SU-DHL-6 (cell line): Measurements from ENCODE around the gene IP6K3.

Experiments
- H2AFZ ChIP-seq: fragments of 200-600 bp; sonication (generic); 2 replicates; pipeline ENCODE4 v1.6.1; 2014; ENCODE audit warnings: low read depth, mild to moderate bottlenecking, moderate library complexity, mixed read lengths, antibody characterized with exemption, low read length; ENCODE audit not compliant: severe bottlenecking
- H3F3A ChIP-seq: fragments of 200-600 bp; shearing (Covaris generic); 2 replicates; pipeline ENCODE4 v1.6.0; 2016; ENCODE audit warnings: antibody characterized with exemption, mild to moderate bottlenecking; ENCODE audit not compliant: insufficient read depth
- H3K27ac ChIP-seq: fragments of 200-600 bp; sonication (generic); 2 replicates; pipeline ENCODE4 v1.5.1; 2016; ENCODE audit warnings: low read depth, mild to moderate bottlenecking, low read length, moderate library complexity, mixed read lengths
- H3K27me3 ChIP-seq: fragments of 200-600 bp; sonication (generic), shearing (Covaris generic); 2 replicates; pipeline ENCODE4 v1.6.0; 2014; ENCODE audit warnings: mild to moderate bottlenecking, low read length
- H3K36me3 ChIP-seq: fragments of 200-600 bp; sonication (generic); 2 replicates; pipeline ENCODE4 v1.6.1; 2014; ENCODE audit warnings: mild to moderate bottlenecking, low read length, mixed read lengths
- H3K4me2 ChIP-seq: fragments of 300-600, 200-600 bp; shearing (Covaris generic), sonication (generic); 2 replicates; pipeline ENCODE4 v1.6.0; 2014; ENCODE audit warnings: low read length, low read depth, mild to moderate bottlenecking; ENCODE audit not compliant: poor library complexity, severe bottlenecking
- H3K4me3 ChIP-seq: fragments of 200-600 bp; sonication (generic); 2 replicates; pipeline ENCODE4 v1.5.1; 2014; ENCODE audit warnings: antibody characterized with exemption, low read length, mild to moderate bottlenecking, mixed read lengths; ENCODE audit not compliant: insufficient read depth, poor library complexity, severe bottlenecking
- H3K79me2 ChIP-seq: fragments of 200-600 bp; sonication (generic); 2 replicates; pipeline ENCODE4 v1.6.1; 2014; ENCODE audit warnings: mild to moderate bottlenecking, low read length, moderate library complexity; ENCODE audit not compliant: insufficient read depth
- H3K9ac ChIP-seq: fragments of 200-600 bp; sonication (generic); 2 replicates; pipeline ENCODE4 v1.7.0; 2014; ENCODE audit warnings: mild to moderate bottlenecking, low read length
- H3K9me2 ChIP-seq: fragments of 200-600 bp; sonication (generic); replicated peaks from 2 replicates; pipeline ENCODE4 v1.6.1; 2014; ENCODE audit warnings: low read length; ENCODE audit not compliant: insufficient read depth
- H3K9me3 ChIP-seq: fragments of 200-600 bp; sonication (generic); 2 replicates; pipeline ENCODE4 v1.6.1; 2014; ENCODE audit warnings: low read length, mixed read lengths; ENCODE audit not compliant: insufficient read depth
- H4K20me1 ChIP-seq: fragments of 200-600 bp; sonication (generic); 2 replicates; pipeline ENCODE4 v1.6.1; 2014; ENCODE audit warnings: low read depth, mild to moderate bottlenecking, antibody characterized with exemption, low read length, moderate library complexity, mixed read lengths
- EZH2phosphoT487 ChIP-seq: fragments of 200-600 bp; sonication (generic), shearing (Covaris generic); conservative IDR thresholded peaks from 2 replicates; pipeline ENCODE4 v1.6.1; 2018; ENCODE audit warnings: mild to moderate bottlenecking, antibody characterized with exemption, low read length, moderate library complexity, mixed read lengths
- TF ChIP-seq, protein P1 (sequence below): fragments of 200-600 bp; sonication (generic); IDR thresholded peaks from one replicate; pipeline ENCODE4 v1.5.1; 2017; ENCODE audit warnings: antibody characterized with exemption, mild to moderate bottlenecking, low read length, moderate library complexity; ENCODE audit not compliant: insufficient read depth, poor library complexity, severe bottlenecking

IP6K3 gene

DNA sequence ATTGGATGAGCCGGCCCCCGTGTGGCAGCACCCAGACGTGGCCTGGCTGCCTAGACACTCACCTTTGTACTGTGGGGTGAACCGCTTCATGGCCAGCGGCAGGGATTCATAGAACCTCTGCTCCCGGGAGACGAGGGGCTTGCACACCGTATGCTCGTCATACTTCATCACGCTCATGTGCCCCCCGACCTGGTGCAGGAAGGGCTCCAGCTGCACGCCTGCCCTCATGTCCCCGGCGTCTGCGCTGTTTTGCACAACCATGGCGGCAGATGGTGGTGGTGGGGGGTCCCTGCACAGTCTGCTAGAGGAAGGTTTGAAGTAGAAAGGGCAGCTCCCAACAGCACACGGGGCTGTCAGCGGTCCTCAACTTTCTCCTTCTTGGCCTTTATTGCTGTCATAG lies 11.5 kb downstream of the IP6K3 start:
- no peak overlapping the region for H3K27ac ChIP-seq
- no peaks in the 10 kb centered on the region for H3K27me3 ChIP-seq
- no peaks in the 10 kb centered on the region for H4K20me1 ChIP-seq
- H3K9me3 ChIP-seq = no peaks in the 10 kb centered on the region
- H3K4me2 ChIP-seq = no peak overlapping the region
- no peaks in the 10 kb centered on the region for H3F3A ChIP-seq
- TF ChIP-seq, protein P1, sequence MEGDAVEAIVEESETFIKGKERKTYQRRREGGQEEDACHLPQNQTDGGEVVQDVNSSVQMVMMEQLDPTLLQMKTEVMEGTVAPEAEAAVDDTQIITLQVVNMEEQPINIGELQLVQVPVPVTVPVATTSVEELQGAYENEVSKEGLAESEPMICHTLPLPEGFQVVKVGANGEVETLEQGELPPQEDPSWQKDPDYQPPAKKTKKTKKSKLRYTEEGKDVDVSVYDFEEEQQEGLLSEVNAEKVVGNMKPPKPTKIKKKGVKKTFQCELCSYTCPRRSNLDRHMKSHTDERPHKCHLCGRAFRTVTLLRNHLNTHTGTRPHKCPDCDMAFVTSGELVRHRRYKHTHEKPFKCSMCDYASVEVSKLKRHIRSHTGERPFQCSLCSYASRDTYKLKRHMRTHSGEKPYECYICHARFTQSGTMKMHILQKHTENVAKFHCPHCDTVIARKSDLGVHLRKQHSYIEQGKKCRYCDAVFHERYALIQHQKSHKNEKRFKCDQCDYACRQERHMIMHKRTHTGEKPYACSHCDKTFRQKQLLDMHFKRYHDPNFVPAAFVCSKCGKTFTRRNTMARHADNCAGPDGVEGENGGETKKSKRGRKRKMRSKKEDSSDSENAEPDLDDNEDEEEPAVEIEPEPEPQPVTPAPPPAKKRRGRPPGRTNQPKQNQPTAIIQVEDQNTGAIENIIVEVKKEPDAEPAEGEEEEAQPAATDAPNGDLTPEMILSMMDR = no peak
- TF ChIP-seq EZH2phosphoT487 = no peak
- H3K9ac ChIP-seq = no peak overlapping the region
- no peaks in the 10 kb centered on the region for H3K79me2 ChIP-seq
- H3K36me3 ChIP-seq = no peaks in the 10 kb centered on the region
- H3K9me2 ChIP-seq = no peaks in the 10 kb centered on the region
- no peak overlapping the region for H2AFZ ChIP-seq
- H3K4me3 ChIP-seq = no peak overlapping the region

DNA sequence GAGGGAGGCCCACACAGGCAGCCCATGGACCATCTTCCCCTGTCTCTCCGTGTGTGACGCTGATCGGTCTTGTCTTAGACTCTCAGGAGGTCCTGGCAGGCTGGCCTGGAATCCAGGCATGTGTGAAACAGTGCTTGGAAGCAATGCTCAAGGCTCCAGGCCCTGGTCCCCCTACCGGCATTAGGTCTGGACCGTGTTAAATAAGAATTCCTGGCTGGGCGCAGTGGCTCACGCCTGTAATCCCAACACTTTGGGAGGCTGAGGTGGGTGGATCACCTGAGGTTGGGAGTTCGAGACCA lies 13.0 kb downstream of the IP6K3 start:
- Histone ChIP-seq H3K9me3 (no peaks in the 10 kb centered on the region), H3K36me3 (no peaks in the 10 kb centered on the region), H3K27me3 (no peaks in the 10 kb centered on the region), H3K27ac (no peak overlapping the region), H3K79me2 (no peaks in the 10 kb centered on the region), H3F3A (no peaks in the 10 kb centered on the region), H3K4me2 (no peak overlapping the region), H3K9me2 (no peaks in the 10 kb centered on the region), H2AFZ (no peak overlapping the region), H3K9ac (no peak overlapping the region), H4K20me1 (no peaks in the 10 kb centered on the region), H3K4me3 (no peak overlapping the region)
- no peak for TF ChIP-seq EZH2phosphoT487
- TF ChIP-seq, protein P1 = no peak

DNA sequence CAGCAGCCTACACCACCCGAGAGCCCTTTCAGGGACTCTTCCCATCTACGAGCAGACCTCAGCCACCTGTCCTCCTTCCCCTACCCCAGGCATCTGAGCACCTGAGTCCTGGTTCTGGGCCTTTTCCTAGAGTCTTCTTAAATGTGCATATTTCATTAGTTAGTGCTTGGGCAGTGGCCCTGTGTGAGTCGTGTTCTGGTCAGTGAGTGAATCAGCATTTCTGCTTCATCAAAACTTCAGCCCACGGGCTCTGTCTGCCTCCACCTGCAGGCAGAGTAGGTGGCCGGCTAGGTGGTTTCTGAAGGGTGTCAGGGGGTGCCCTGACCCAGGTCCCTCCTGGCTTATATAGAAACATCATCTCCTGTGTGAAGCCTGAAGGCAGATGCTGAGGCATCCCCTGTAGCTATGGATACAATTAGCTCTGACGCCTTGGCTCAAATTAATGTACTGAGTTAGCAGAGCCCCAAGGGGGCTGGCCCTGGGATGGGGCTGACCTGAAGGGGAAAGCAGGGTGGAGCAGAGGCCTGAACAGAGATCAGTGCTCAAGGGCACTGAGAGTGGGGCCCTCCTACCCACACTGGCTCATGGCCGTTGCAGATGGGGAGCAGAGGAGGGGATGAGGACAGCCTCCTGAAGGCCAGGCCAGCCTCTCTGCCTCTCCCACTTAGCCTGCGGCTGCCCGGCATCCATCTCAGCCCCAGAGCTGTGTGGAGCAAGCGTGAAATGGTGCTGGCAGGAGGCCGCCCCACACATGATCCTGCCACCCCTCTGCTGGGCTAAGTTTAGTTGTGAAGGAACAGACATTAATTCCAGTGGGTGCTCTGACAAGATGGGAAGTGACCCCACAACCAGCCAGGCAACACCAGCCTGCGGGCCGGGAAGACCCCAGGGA lies 13.6 kb downstream of the IP6K3 start:
- H3K4me2 ChIP-seq = no peak overlapping the region
- no peak overlapping the region for H3K4me3 ChIP-seq
- H3K9me3 ChIP-seq = no peaks in the 10 kb centered on the region
- H3F3A ChIP-seq = no peaks in the 10 kb centered on the region
- H2AFZ ChIP-seq = no peak overlapping the region
- TF ChIP-seq EZH2phosphoT487 = no peak
- no peaks in the 10 kb centered on the region for H4K20me1 ChIP-seq
- H3K79me2 ChIP-seq = no peaks in the 10 kb centered on the region
- H3K27me3 ChIP-seq = no peaks in the 10 kb centered on the region
- H3K9ac ChIP-seq = no peak overlapping the region
- H3K27ac ChIP-seq = no peak overlapping the region
- no peaks in the 10 kb centered on the region for H3K36me3 ChIP-seq
- H3K9me2 ChIP-seq = no peaks in the 10 kb centered on the region

DNA sequence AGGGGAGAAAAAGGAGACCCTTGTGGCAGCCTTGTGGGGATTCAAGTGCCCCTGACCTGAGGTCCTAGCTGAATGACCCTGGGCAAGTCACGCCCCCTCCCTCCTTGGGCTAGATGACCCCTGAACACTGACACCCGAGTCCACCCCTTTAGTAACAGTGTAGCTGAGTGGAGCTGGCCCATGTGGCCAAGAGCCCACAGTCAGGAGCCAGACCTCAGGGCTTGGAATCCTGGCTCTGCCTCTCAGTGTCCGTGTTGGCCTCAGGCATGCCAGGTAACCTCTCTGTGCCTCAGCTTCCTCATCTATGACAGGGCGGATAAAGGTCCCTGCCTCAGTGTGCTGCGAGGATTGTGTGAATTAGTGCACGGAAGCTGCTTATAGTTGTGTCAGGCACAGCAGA lies 14.3 kb downstream of the IP6K3 start:
- TF ChIP-seq, protein P1 = no peak
- no peak for TF ChIP-seq EZH2phosphoT487
- no peaks in the 10 kb centered on the region for H3K27me3 ChIP-seq
- no peak overlapping the region for H3K4me2 ChIP-seq

More for the DNA sequence above, 14.3 kb downstream of the IP6K3 start:
- no peaks in the 10 kb centered on the region for H3K9me3 ChIP-seq
- no peaks in the 10 kb centered on the region for H3K79me2 ChIP-seq
- H3K9me2 ChIP-seq = no peaks in the 10 kb centered on the region
- no peaks in the 10 kb centered on the region for H3K36me3 ChIP-seq
- no peaks in the 10 kb centered on the region for H4K20me1 ChIP-seq
- no peak overlapping the region for H3K4me3 ChIP-seq
- no peaks in the 10 kb centered on the region for H3F3A ChIP-seq
- no peak overlapping the region for H3K27ac ChIP-seq
- H3K9ac ChIP-seq = no peak overlapping the region
- H2AFZ ChIP-seq = no peak overlapping the region
